A549 (cell line): Measurements from ENCODE around the gene ABCF2. TPM values are rescaled to one million over a fixed set of nuclear protein-coding genes. Genes with fewer than 3 reads are reported as not detected.

Experiments used
- ATAC-seq, 2 experiments: fragments of 200-7000 bp in 1 of 2; fragments of >200 bp in 1 of 2; cut with Nextera tagmentation in 1 of 2; cut with Tn5 transposase in 1 of 2; 3 replicates each; pipeline versions ENCODE4 v1.8.0 to v1.9.1; 2018 to 2020; ENCODE audit warnings: mild to moderate bottlenecking in 1 of 2, moderate library complexity in 1 of 2
- CTCF ChIA-PET: fragments of 300-600 bp; sonication (Branson Sonifier 250); formaldehyde crosslinking; extraction: SDS; loops from one replicate; lab custom pipeline; 2021; ENCODE audit warnings: antibody characterized with exemption, inconsistent platforms; lab: Yijun Ruan, JAX
- POLR2A ChIA-PET: fragments of 350-600 bp; formaldehyde crosslinking; extraction: SDS; loops from one replicate; lab custom pipeline; 2021; ENCODE audit warnings: antibody characterized with exemption, inconsistent platforms; lab: Yijun Ruan, JAX
- DNase-seq, 2 experiments: peaks; one replicate each; pipeline versions ENCODE4 v3.0.0 to v3.0.0-alpha.2; 2011 to 2016; ENCODE audit warnings: low read depth in 1 of 2, low spot score in 1 of 2
- FAIRE-seq: peaks from 2 replicates; lab custom pipeline; 2011; peaks lifted over from hg19 to GRCh38; lab: Jason Lieb, UNC
- H3K27ac ChIP-seq, 2 experiments: fragments of >200 bp; sonication (Bioruptor Twin); formaldehyde crosslinking; 3 replicates each; pipeline ENCODE4 v1.5.1; 2016 to 2017
- H3K4me1 ChIP-seq: fragments of >200 bp; sonication (Bioruptor Twin); formaldehyde crosslinking; 3 replicates; pipeline ENCODE4 v1.6.1; 2016
- H3K4me2 ChIP-seq: fragments of >200 bp; sonication (Bioruptor Twin); formaldehyde crosslinking; 3 replicates; pipeline ENCODE4 v1.6.1; 2016
- H3K4me3 ChIP-seq: fragments of >200 bp; sonication (Bioruptor Twin); formaldehyde crosslinking; 3 replicates; pipeline ENCODE4 v1.5.1; 2016
- H3K9me3 ChIP-seq: fragments of >200 bp; sonication (Bioruptor Twin); formaldehyde crosslinking; 3 replicates; pipeline ENCODE4 v1.6.1; 2016
- BHLHE40 ChIP-seq: IDR thresholded peaks from 2 replicates; pipeline ENCODE4 v1.6.1; 2012; ENCODE audit warnings: low read depth, low read length, inconsistent platforms
- CBX2 ChIP-seq: fragments of 200-600 bp; sonication (generic); IDR thresholded peaks from 2 replicates; pipeline ENCODE4 v1.6.1; 2016; ENCODE audit warnings: low read depth, mild to moderate bottlenecking, borderline replicate concordance
- CBX8 ChIP-seq: fragments of 200-600 bp; sonication (generic); IDR thresholded peaks from 2 replicates; pipeline ENCODE4 v1.6.1; 2016
- CEBPB ChIP-seq, 2 experiments: fragments of >200 bp in 1 of 2; sonication (Bioruptor Twin) in 1 of 2; formaldehyde crosslinking in 1 of 2; IDR thresholded peaks; 2 replicates each; pipeline ENCODE4 v1.6.1; 2012 to 2016
- CHD4 ChIP-seq: fragments of 200-600 bp; sonication (generic); IDR thresholded peaks from 2 replicates; pipeline ENCODE4 v1.6.1; 2016; ENCODE audit warnings: antibody characterized with exemption, mild to moderate bottlenecking, borderline replicate concordance
- EHF ChIP-seq: fragments of 250-450 bp; sonication (Bioruptor Pico); IDR thresholded peaks from 2 replicates; pipeline ENCODE4 v1.5.0; 2020; ENCODE audit warnings: mild to moderate bottlenecking
- EHMT2 ChIP-seq: fragments of 200-600 bp; sonication (generic); IDR thresholded peaks from 2 replicates; pipeline ENCODE4 v1.6.1; 2016; ENCODE audit warnings: antibody characterized with exemption, low read depth, mild to moderate bottlenecking, moderate library complexity
- FOSL2 ChIP-seq, 2 experiments: fragments of 450-650 bp in 1 of 2; fragments of >200 bp in 1 of 2; sonication (Bioruptor Twin) in 1 of 2; formaldehyde crosslinking; IDR thresholded peaks; 2 replicates each; pipeline versions ENCODE4 v1.5.0 to v1.6.1; 2016 to 2020; ENCODE audit warnings: mild to moderate bottlenecking in 1 of 2, moderate library complexity in 1 of 2
- HDAC2 ChIP-seq: fragments of 200-600 bp; sonication (generic); IDR thresholded peaks from 2 replicates; pipeline ENCODE4 v1.6.1; 2016
- HEYL ChIP-seq: fragments of 250-450 bp; sonication (Bioruptor Pico); IDR thresholded peaks from 2 replicates; pipeline ENCODE4 v1.8.0; 2021; ENCODE audit warnings: mild to moderate bottlenecking, moderate library complexity
- HOXA7 ChIP-seq: fragments of 250-450 bp; sonication (Bioruptor Pico); IDR thresholded peaks from 2 replicates; pipeline ENCODE4 v1.5.0; 2020; ENCODE audit warnings: mild to moderate bottlenecking, moderate library complexity
- HOXB5 ChIP-seq: fragments of 250-450 bp; sonication (Bioruptor Pico); IDR thresholded peaks from 2 replicates; pipeline ENCODE4 v1.5.0; 2020; ENCODE audit warnings: mild to moderate bottlenecking, moderate library complexity
- JUN ChIP-seq, 2 experiments: fragments of >200 bp; sonication (Bioruptor Twin); formaldehyde crosslinking; IDR thresholded peaks; 2 replicates in 1 of 2; 3 replicates in 1 of 2; pipeline ENCODE4 v1.6.1; 2016 to 2017
- KDM1A ChIP-seq: fragments of 200-600 bp; sonication (generic); IDR thresholded peaks from 2 replicates; pipeline ENCODE4 v1.6.1; 2016; ENCODE audit warnings: low read depth, mild to moderate bottlenecking
- MAX ChIP-seq: IDR thresholded peaks from 2 replicates; pipeline ENCODE4 v1.6.1; 2012
- MAZ ChIP-seq: fragments of 150-350 bp; IDR thresholded peaks from 2 replicates; pipeline ENCODE4 v1.6.1; 2014; ENCODE audit warnings: antibody characterized with exemption, low read depth, low read length, borderline replicate concordance
- NFE2L2 ChIP-seq: fragments of 150-350 bp; conservative IDR thresholded peaks from 2 replicates; pipeline ENCODE4 v1.6.1; 2014; ENCODE audit warnings: low read length
- NPAS2 ChIP-seq: fragments of 250-450 bp; sonication (Bioruptor Pico); IDR thresholded peaks from 2 replicates; pipeline ENCODE4 v1.8.0; 2022; ENCODE audit warnings: mild to moderate bottlenecking, moderate library complexity, borderline replicate concordance
- NR3C1 ChIP-seq: fragments of >200 bp; sonication (Bioruptor Twin); formaldehyde crosslinking; IDR thresholded peaks from 3 replicates; pipeline ENCODE4 v1.6.1; 2017
- PBX3 ChIP-seq: IDR thresholded peaks from 2 replicates; pipeline ENCODE4 v1.6.1; 2012
- RARB ChIP-seq: fragments of 250-450 bp; sonication (Bioruptor Pico); IDR thresholded peaks from 2 replicates; pipeline ENCODE4 v1.8.0; 2021; ENCODE audit warnings: mild to moderate bottlenecking, moderate library complexity
- SMC3 ChIP-seq: fragments of >200 bp; sonication (Bioruptor Twin); formaldehyde crosslinking; IDR thresholded peaks from 3 replicates; pipeline ENCODE4 v1.6.1; 2018; ENCODE audit warnings: inconsistent platforms
- TFCP2L1 ChIP-seq: fragments of 250-450 bp; sonication (Bioruptor Pico); IDR thresholded peaks from 2 replicates; pipeline ENCODE4 v1.5.0; 2021; ENCODE audit warnings: mild to moderate bottlenecking
- TP53 ChIP-seq: fragments of 250-450 bp; sonication (Bioruptor Pico); IDR thresholded peaks from 2 replicates; pipeline ENCODE4 v1.5.0; 2021; ENCODE audit warnings: mild to moderate bottlenecking, moderate library complexity
- USF2 ChIP-seq: fragments of 450-650 bp; IDR thresholded peaks from 2 replicates; pipeline ENCODE4 v1.6.1; 2014; ENCODE audit warnings: antibody characterized with exemption
- ZC3H11A ChIP-seq: fragments of 450-650 bp; IDR thresholded peaks from 2 replicates; pipeline ENCODE4 v1.6.1; 2014; ENCODE audit warnings: antibody characterized with exemption, mild to moderate bottlenecking
- ZFP36 ChIP-seq: fragments of 450-650 bp; IDR thresholded peaks from 2 replicates; pipeline ENCODE4 v1.6.1; 2014; ENCODE audit warnings: borderline replicate concordance; ENCODE audit not compliant: partially characterized antibody
- ZSCAN20 ChIP-seq: fragments of 250-450 bp; sonication (Bioruptor Pico); IDR thresholded peaks from 2 replicates; pipeline ENCODE4 v1.8.0; 2022; ENCODE audit warnings: mild to moderate bottlenecking, moderate library complexity
- WGBS: methylation state at CpG from one replicate; pipeline ENCODE4 v1.1.6; 2017; ENCODE audit errors: missing lambda C conversion rate; 5-methylcytosine and 5-hydroxymethylcytosine counted together
- polyA plus RNA-seq, 4 experiments: library from polyadenylated mRNA; depleted of rRNA in 3 of 4; stranded (reverse); fragments of >200 nt; fragmentation: RNase III in 1 of 4; extraction: RNeasy Plus Mini Kit Qiagen cat#74134 plus additional on column Dnase treatment in 1 of 4; gene quantifications; 2 replicates in 3 of 4; 3 replicates in 1 of 4; pipeline ENCODE4 v1.2.3, GENCODE V29; 2011 to 2017

Gene ABCF2
- polyA plus RNA-seq, 2 of the 4 experiments (the other 2 are of a cell fraction) = 47.8 to 70.9 TPM

GRCh38 chr7:151178236-151178635, 48.8 kb downstream of the ABCF2 start:
- Histone ChIP-seq H3K4me2 (no peak overlapping the region), H3K27ac (no peak overlapping the region), H3K4me1 (no peaks in the 10 kb centered on the region), H3K4me3 (no peak overlapping the region), H3K9me3 (no peaks in the 10 kb centered on the region)
- ATAC-seq (no peak), FAIRE-seq (no peak), DNase-seq (no peak)
- ChIA-PET POLR2A (no interaction called here), CTCF (interaction anchor here (0.6 to 5.3 kb wide), 6 partner anchors 9 to 580 kb away, joined by 3 to 34 read pairs (median 6); partner anchors contain the start of gene GBX1)
- no peak for TF ChIP-seq HOXB5
- no peak for TF ChIP-seq EHF
- TF ChIP-seq CBX8 = no peak
- no peak for TF ChIP-seq TFCP2L1
- TF ChIP-seq RARB (CRISPR knock-in tag) = no peak
- no peak for TF ChIP-seq ZFP36
- TF ChIP-seq NR3C1 = no peak
- TF ChIP-seq HEYL = no peak
- TF ChIP-seq MAZ = no peak
- TF ChIP-seq TP53 (CRISPR knock-in tag) = no peak
- TF ChIP-seq JUN (IDR thresholded peaks at IDR 0.05) = no peak
- TF ChIP-seq CHD4 = no peak
- no peak for TF ChIP-seq NFE2L2
- TF ChIP-seq NPAS2 (CRISPR knock-in tag) = no peak
- no peak for TF ChIP-seq BHLHE40
- WGBS = 72% methylated on average over 9 of the region's 9 CpGs

GRCh38 chr7:151177310-151177709, 49.7 kb downstream of the ABCF2 start:
- ChIA-PET CTCF (interaction anchor here (0.7 to 5.3 kb wide), 6 partner anchors 10 to 138 kb away, joined by 3 to 34 read pairs (median 5); partner anchors contain the start of gene GBX1), POLR2A (no interaction called here)
- Histone ChIP-seq H3K27ac (no peak overlapping the region), H3K9me3 (no peaks in the 10 kb centered on the region), H3K4me1 (no peaks in the 10 kb centered on the region), H3K4me2 (no peak overlapping the region), H3K4me3 (no peak overlapping the region)
- no peak for TF ChIP-seq HOXA7
- TF ChIP-seq FOSL2 (IDR thresholded peaks at IDR 0.05) = no peak
- no peak for TF ChIP-seq FOSL2 (CRISPR knock-in tag; IDR thresholded peaks at IDR 0.05)
- TF ChIP-seq MAX = no peak
- TF ChIP-seq PBX3 = no peak
- TF ChIP-seq KDM1A = no peak
- TF ChIP-seq CEBPB (IDR thresholded peaks at IDR 0.05) = no peak
- no peak for TF ChIP-seq MAZ
- TF ChIP-seq EHMT2 = no peak
- no peak for TF ChIP-seq ZC3H11A
- TF ChIP-seq TFCP2L1 = no peak
- TF ChIP-seq HDAC2 = no peak
- no peak for TF ChIP-seq TP53 (CRISPR knock-in tag)
- TF ChIP-seq SMC3 = no peak
- no peak for TF ChIP-seq USF2
- no peak for TF ChIP-seq ZSCAN20 (CRISPR knock-in tag)
- no peak for TF ChIP-seq CBX2
- no peak for FAIRE-seq
- no peak for ATAC-seq
- WGBS = 27% methylated on average over 1 of the region's 1 CpG
- DNase-seq = no peak
